Measurements from ENCODE around the gene ANKDD1A. TPM values are rescaled to one million over a fixed set of nuclear protein-coding genes. Genes with fewer than 3 reads are reported as not detected.

ANKDD1A gene
- total RNA-seq, 1 donor from 2014 or later, result 4.6 TPM

DNA sequence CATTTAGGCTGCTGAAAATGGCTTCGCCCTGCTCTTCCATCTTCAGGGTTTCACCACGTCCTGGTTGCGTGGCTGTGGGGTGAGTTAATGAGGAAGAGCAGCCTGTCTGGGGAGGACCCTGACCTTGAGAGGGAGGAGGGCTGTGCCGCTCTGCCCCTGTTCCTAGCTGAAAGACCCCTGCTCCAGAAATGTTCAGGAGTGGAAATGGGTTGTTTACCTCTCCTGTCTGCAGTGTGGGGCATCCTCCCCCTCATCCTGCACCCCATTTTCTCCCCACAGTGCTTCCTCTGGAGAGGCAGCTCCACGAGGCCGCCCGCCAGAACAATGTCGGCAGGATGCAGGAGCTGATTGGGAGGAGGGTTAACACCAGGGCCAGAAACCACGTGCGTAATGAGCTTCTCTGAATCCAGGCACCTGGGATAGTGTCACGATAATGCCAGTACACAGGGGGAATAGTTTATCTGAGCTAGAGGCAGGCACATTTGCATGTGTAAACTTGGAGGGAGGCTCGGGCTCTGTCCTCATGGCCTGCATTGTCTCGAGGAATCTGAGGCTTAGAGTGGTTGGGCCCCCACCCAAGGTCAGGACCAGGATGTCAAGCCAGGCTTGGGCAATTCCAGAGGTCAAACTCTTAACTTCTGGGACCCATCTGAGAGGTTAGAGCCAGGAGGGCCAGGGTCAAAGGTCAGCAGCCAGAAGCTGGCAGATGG is 4.0 kb downstream of the ANKDD1A start:
- Mint-ChIP-seq H3K27ac (ENCODE audit: unreplicated experiment) (no peak overlapping the region), H3K4me3 (ENCODE audit: unreplicated experiment) (no peak overlapping the region), H3K4me1 (ENCODE audit: unreplicated experiment) (peaks cover 14% of the 10 kb centered on the region), H3K36me3 (ENCODE audit: unreplicated experiment) (no peaks in the 10 kb centered on the region), H3K27me3 (ENCODE audit: unreplicated experiment) (no peaks in the 10 kb centered on the region), H3K9me3 (ENCODE audit: unreplicated experiment) (no peaks in the 10 kb centered on the region)
- DNase-seq (ENCODE audit: extremely low spot score, unreplicated experiment), result no peak
- no peak for TF ChIP-seq CTCF (IDR thresholded peaks at IDR 0.05)

GRCh38 chr15:64916365-64916764 is 4.7 kb downstream of the ANKDD1A start:
- Mint-ChIP-seq H3K27me3 (ENCODE audit: unreplicated experiment) (no peaks in the 10 kb centered on the region), H3K27ac (ENCODE audit: unreplicated experiment) (no peak overlapping the region), H3K9me3 (ENCODE audit: unreplicated experiment) (no peaks in the 10 kb centered on the region), H3K4me3 (ENCODE audit: unreplicated experiment) (no peak overlapping the region), H3K36me3 (ENCODE audit: unreplicated experiment) (no peaks in the 10 kb centered on the region), H3K4me1 (ENCODE audit: unreplicated experiment) (peaks cover 10% of the 10 kb centered on the region)
- DNase-seq (ENCODE audit: extremely low spot score, unreplicated experiment), result no peak
- no peak for TF ChIP-seq CTCF (IDR thresholded peaks at IDR 0.05)

GRCh38 chr15:64917211-64917610 is 5.5 kb downstream of the ANKDD1A start:
- Mint-ChIP-seq H3K9me3 (ENCODE audit: unreplicated experiment) (no peaks in the 10 kb centered on the region), H3K4me3 (ENCODE audit: unreplicated experiment) (no peak overlapping the region), H3K27ac (ENCODE audit: unreplicated experiment) (no peak overlapping the region), H3K4me1 (ENCODE audit: unreplicated experiment) (peaks cover 12% of the 10 kb centered on the region), H3K36me3 (ENCODE audit: unreplicated experiment) (no peaks in the 10 kb centered on the region), H3K27me3 (ENCODE audit: unreplicated experiment) (no peaks in the 10 kb centered on the region)
- no peak for DNase-seq (ENCODE audit: extremely low spot score, unreplicated experiment)
- TF ChIP-seq CTCF (IDR thresholded peaks at IDR 0.05), result no peak

DNA sequence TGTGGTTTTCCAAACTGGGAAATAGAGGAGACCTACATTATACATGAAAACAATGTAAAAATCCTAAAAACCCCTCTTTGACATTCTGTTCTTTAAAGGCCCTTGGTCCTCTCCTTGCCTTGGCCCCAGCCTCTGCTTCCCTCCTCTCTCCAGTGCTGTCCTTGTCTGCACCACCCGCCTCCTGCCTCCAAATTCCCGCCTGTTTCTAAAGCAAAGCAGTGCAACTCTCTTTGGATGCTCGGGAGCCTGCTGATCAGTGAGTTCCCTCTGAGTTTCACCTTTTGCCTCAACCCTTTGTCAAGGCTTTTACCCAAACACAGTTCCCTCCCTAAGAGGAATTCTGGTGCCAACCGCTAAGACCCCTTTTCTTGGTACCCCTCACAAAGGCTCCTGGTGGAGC is 8.0 kb downstream of the ANKDD1A start:
- DNase-seq (ENCODE audit: extremely low spot score, unreplicated experiment), result no peak
- Mint-ChIP-seq H3K4me1 (ENCODE audit: unreplicated experiment) (peaks cover 12% of the 10 kb centered on the region), H3K27me3 (ENCODE audit: unreplicated experiment) (no peaks in the 10 kb centered on the region), H3K36me3 (ENCODE audit: unreplicated experiment) (no peaks in the 10 kb centered on the region), H3K9me3 (ENCODE audit: unreplicated experiment) (no peaks in the 10 kb centered on the region), H3K27ac (ENCODE audit: unreplicated experiment) (no peak overlapping the region), H3K4me3 (ENCODE audit: unreplicated experiment) (no peak overlapping the region)
- no peak for TF ChIP-seq CTCF (IDR thresholded peaks at IDR 0.05)

- H3K27me3 Mint-ChIP-seq (ENCODE audit: unreplicated experiment), result no peaks in the 10 kb centered on the region
- no peak for TF ChIP-seq CTCF (IDR thresholded peaks at IDR 0.05)
- peak overlapping the region; percentile 44 for H3K27ac Mint-ChIP-seq (ENCODE audit: unreplicated experiment)
- H3K4me1 Mint-ChIP-seq (ENCODE audit: unreplicated experiment), result peaks cover 12% of the 10 kb centered on the region
- H3K4me3 Mint-ChIP-seq (ENCODE audit: unreplicated experiment), result no peak overlapping the region
- H3K9me3 Mint-ChIP-seq (ENCODE audit: unreplicated experiment), result no peaks in the 10 kb centered on the region
- H3K36me3 Mint-ChIP-seq (ENCODE audit: unreplicated experiment), result no peaks in the 10 kb centered on the region
- DNase-seq (ENCODE audit: extremely low spot score, unreplicated experiment), result no peak
Measured at GRCh38 chr15:64921711-64922110, 10.0 kb downstream of the ANKDD1A start.

All from osteocyte (in vitro differentiated cells).